K562 (cell line): Measurements from ENCODE around the gene DGUOK. TPM values are rescaled to one million over a fixed set of nuclear protein-coding genes. Genes with fewer than 3 reads are reported as not detected.

Experiments
- CBX1 ChIP-seq: sonication (generic); IDR thresholded peaks from 2 replicates; pipeline ENCODE4 v1.6.1; 2016; ENCODE audit warnings: antibody characterized with exemption, low read depth, mild to moderate bottlenecking
- CEBPZ ChIP-seq: fragments of 150-350 bp; IDR thresholded peaks from 2 replicates; pipeline ENCODE4 v1.6.1; 2014; ENCODE audit warnings: low read depth, mild to moderate bottlenecking, low read length, borderline replicate concordance
- GATAD2B ChIP-seq: fragments of 450-650 bp; IDR thresholded peaks from 2 replicates; pipeline ENCODE4 v1.6.1; 2017; ENCODE audit warnings: mild to moderate bottlenecking, borderline replicate concordance
- GTF2A2 ChIP-seq: IDR thresholded peaks from 2 replicates; pipeline ENCODE4 v1.6.1; 2016; ENCODE audit warnings: mild to moderate bottlenecking, missing genetic modification characterization, missing compliant biosample characterization
- HNRNPUL1 ChIP-seq: fragments of 200-400 bp; formaldehyde crosslinking; IDR thresholded peaks from 2 replicates; pipeline ENCODE4 v1.6.1; 2017; ENCODE audit warnings: low read length
- IRF2 ChIP-seq: sonication (generic); formaldehyde crosslinking; IDR thresholded peaks from 2 replicates; pipeline ENCODE4 v1.8.1; 2022; ENCODE audit warnings: mild to moderate bottlenecking, missing genetic modification reagents
- KDM4B ChIP-seq, 2 experiments: fragments of 450-650 bp in 1 of 2; sonication (generic) in 1 of 2; IDR thresholded peaks; 2 replicates each; pipeline ENCODE4 v1.6.1; 2016 to 2017; ENCODE audit warnings: borderline replicate concordance in 2 of 2, antibody characterized with exemption in 1 of 2, low read depth in 1 of 2, mild to moderate bottlenecking in 1 of 2
- L3MBTL2 ChIP-seq: fragments of 450-650 bp; IDR thresholded peaks from 2 replicates; pipeline ENCODE4 v1.6.1; 2016; ENCODE audit warnings: mild to moderate bottlenecking, moderate library complexity
- MXD1 ChIP-seq: fragments of 250-450 bp; sonication (Bioruptor Pico); IDR thresholded peaks from 2 replicates; pipeline ENCODE4 v1.8.0; 2021; ENCODE audit warnings: borderline replicate concordance, mild to moderate bottlenecking, moderate library complexity; ENCODE audit not compliant: poor library complexity, severe bottlenecking
- MYBL2 ChIP-seq, 2 experiments: fragments of 450-650 bp in 1 of 2; sonication (generic) in 1 of 2; formaldehyde crosslinking in 1 of 2; IDR thresholded peaks; 2 replicates each; pipeline versions ENCODE4 v1.6.1 to v1.8.1; 2017 to 2022; ENCODE audit warnings: borderline replicate concordance in 1 of 2, inconsistent platforms in 1 of 2, low read depth in 1 of 2, mild to moderate bottlenecking in 1 of 2, missing genetic modification reagents in 1 of 2, moderate library complexity in 1 of 2
- SMAD1 ChIP-seq: fragments of 150-350 bp; IDR thresholded peaks from 2 replicates; pipeline ENCODE4 v1.6.1; 2014; ENCODE audit warnings: low read length, low read depth; ENCODE audit not compliant: partially characterized antibody
- SMC3 ChIP-seq: conservative IDR thresholded peaks from 2 replicates; pipeline ENCODE4 v1.6.1; 2011; ENCODE audit warnings: low read depth, low read length, improper control_type of control experiment; ENCODE audit not compliant: insufficient read depth
- SNAPC5 ChIP-seq: fragments of 250-450 bp; sonication (Bioruptor Pico); IDR thresholded peaks from 2 replicates; pipeline ENCODE4 v1.8.0; 2021; ENCODE audit warnings: moderate library complexity, mild to moderate bottlenecking, inconsistent platforms
- SNIP1 ChIP-seq: fragments of 450-650 bp; IDR thresholded peaks from 2 replicates; pipeline ENCODE4 v1.7.1; 2017; ENCODE audit warnings: low read depth, mild to moderate bottlenecking
- TFAM ChIP-seq: fragments of 250-450 bp; sonication (Bioruptor Pico); conservative IDR thresholded peaks from 2 replicates; pipeline ENCODE4 v1.5.0; 2021; ENCODE audit warnings: mild to moderate bottlenecking, moderate library complexity
- ZKSCAN3 ChIP-seq: fragments of 250-450 bp; sonication (Bioruptor Pico); IDR thresholded peaks from 2 replicates; pipeline ENCODE4 v1.4.0; 2020
- ZNF395 ChIP-seq: fragments of 200-800 bp; sonication (Bioruptor generic); IDR thresholded peaks from 2 replicates; pipeline ENCODE4 v1.6.1; 2017; ENCODE audit warnings: missing genetic modification characterization, missing compliant biosample characterization
- ZNF512 ChIP-seq: IDR thresholded peaks from 2 replicates; pipeline ENCODE4 v1.6.1; 2016; ENCODE audit warnings: missing genetic modification characterization, missing compliant biosample characterization
- ZNF589 ChIP-seq: fragments of 200-800 bp; sonication (Bioruptor generic); IDR thresholded peaks from 2 replicates; pipeline ENCODE4 v1.6.1; 2016; ENCODE audit warnings: low read depth, missing genetic modification characterization, missing compliant biosample characterization
- ZNF764 ChIP-seq: fragments of 250-450 bp; sonication (Bioruptor Pico); IDR thresholded peaks from 2 replicates; pipeline ENCODE4 v1.4.0; 2020; ENCODE audit warnings: low read depth, mild to moderate bottlenecking, moderate library complexity
- ZZZ3 ChIP-seq: fragments of 450-650 bp; IDR thresholded peaks from 2 replicates; pipeline ENCODE4 v1.6.1; 2016; ENCODE audit warnings: antibody characterized with exemption, mild to moderate bottlenecking, moderate library complexity
- polyA plus RNA-seq, 8 experiments: library from polyadenylated mRNA; depleted of rRNA in 4 of 8; stranded (reverse) in 5 of 8; unstranded in 3 of 8; fragments of >200 nt; fragmentation: Nextera tagmentation in 2 of 8; fragmentation: Illumina TruSeq in 1 of 8; extraction: Ambion mirVana in 2 of 8; extraction: Trizol in 1 of 8; gene quantifications; 2 replicates each; pipeline versions ENCODE4 v1.2.1 to v1.2.3, GENCODE V29; 2011 to 2014; ENCODE audit warnings: inconsistent platforms in 1 of 8, missing spikeins in 1 of 8
- total RNA-seq, 7 experiments: library from RNA; depleted of rRNA in 6 of 7; stranded (reverse); fragments of >200 nt in 6 of 7; fragmentation: Illumina TruSeq in 2 of 7; extraction: Trizol in 2 of 7; gene quantifications; 2 replicates each; pipeline versions ENCODE4 v1.2.1 to v1.2.3, GENCODE V29; 2011 to 2021; ENCODE audit warnings: low replicate concordance in 1 of 7

DGUOK gene
- total and polyA plus RNA-seq, 9 of the 15 experiments (the other 6 are each of a cell fraction or from before 2014, with no cell fraction given): 67.0 to 288 (median 126) TPM

- TF ChIP-seq ZNF512 (tag) (no peak), TFAM (CRISPR knock-in tag) (no peak), CEBPZ (no peak), GATAD2B (peak; percentile 39; the same call in 1 of the 2 replicates), SMC3 (no peak), ZNF395 (CRISPR knock-in tag) (no peak), GTF2A2 (tag) (no peak), MYBL2 (IDR thresholded peaks at IDR 0.05; ENCODE audit: low read depth) (no peak), MYBL2 (CRISPR knock-in tag; IDR thresholded peaks at IDR 0.05; ENCODE audit: borderline replicate concordance) (no peak), SMAD1 (no peak), SNAPC5 (CRISPR knock-in tag) (no peak), MXD1 (no peak), ZZZ3 (no peak), IRF2 (no peak), HNRNPUL1 (no peak), ZNF589 (CRISPR knock-in tag) (0 out of 2 replicates have a peak, but pooled peaks have one; percentile 45), KDM4B (IDR thresholded peaks at IDR 0.05; ENCODE audit: borderline replicate concordance in 2 of 2, low read depth in 1 of 2) (no peak), SNIP1 (no peak), ZNF764 (CRISPR knock-in tag) (no peak), CBX1 (no peak), L3MBTL2 (peak; percentile 52; the same call in 1 of the 2 replicates), ZKSCAN3 (CRISPR knock-in tag) (no peak)
Observed at GRCh38 chr2:73970850-73971471, 44.3 kb downstream of the DGUOK start (continued).
